Lung (tissue), 12 donors: ENCODE results near the gene SST. TPM values are rescaled to one million over a fixed set of nuclear protein-coding genes. Genes with fewer than 3 reads are reported as not detected.

Experiments used
- ATAC-seq: fragments of 200-7000 bp; cut with Tn5 transposase; one replicate; pipeline ENCODE4 v1.9.1; 2020; ENCODE audit warnings: moderate number of reproducible peaks; ENCODE audit not compliant: insufficient read depth, low FRiP score
- DNase-seq, 3 donors: peaks; one replicate each; pipeline ENCODE4 v3.0.0-alpha.2; 2013 to 2017
- H3K27ac ChIP-seq, 2 donors: one replicate each; pipeline ENCODE4 v1.5.1; 2013; ENCODE audit warnings: mild to moderate bottlenecking in 2 of 2, moderate library complexity in 2 of 2, control low read depth in 1 of 2, inconsistent platforms in 1 of 2, low read depth in 1 of 2, low read length in 1 of 2
- H3K27me3 ChIP-seq, 3 donors: one replicate each; pipeline ENCODE4 v1.5.1; 2013; ENCODE audit warnings: low read length in 2 of 3; ENCODE audit not compliant: control insufficient read depth in 3 of 3, insufficient read depth in 3 of 3
- H3K36me3 ChIP-seq, 4 donors: one replicate each; pipeline ENCODE4 v1.5.1; 2013; ENCODE audit warnings: low read length in 4 of 4, mild to moderate bottlenecking in 1 of 4, moderate library complexity in 1 of 4; ENCODE audit not compliant: control insufficient read depth in 4 of 4, insufficient read depth in 4 of 4
- H3K4me1 ChIP-seq, 5 donors: one replicate each; pipeline ENCODE4 v1.5.1; 2013; ENCODE audit warnings: low read length in 5 of 5, mild to moderate bottlenecking in 2 of 5, moderate library complexity in 1 of 5; ENCODE audit not compliant: control insufficient read depth in 5 of 5, insufficient read depth in 5 of 5
- H3K4me3 ChIP-seq: one replicate; pipeline ENCODE4 v1.5.1; 2013; ENCODE audit warnings: mild to moderate bottlenecking, control low read depth, moderate library complexity
- H3K9ac ChIP-seq, 2 donors: one replicate each; pipeline ENCODE4 v1.5.1; 2013; ENCODE audit warnings: low read length in 2 of 2, control low read depth in 1 of 2; ENCODE audit not compliant: insufficient read depth in 1 of 2
- H3K9me3 ChIP-seq, 4 donors: one replicate each; pipeline ENCODE4 v1.5.1; 2013; ENCODE audit warnings: low read length in 3 of 4, mild to moderate bottlenecking in 1 of 4, moderate library complexity in 1 of 4; ENCODE audit not compliant: control insufficient read depth in 4 of 4, insufficient read depth in 3 of 4
- WGBS, 2 donors: extraction: QIAGEN DNeasy Blood & Tissue Kit; methylation state at CpG; one replicate each; pipeline ENCODE4 v1.1.7; 2013; 5-methylcytosine and 5-hydroxymethylcytosine counted together
- polyA plus RNA-seq, 2 donors: library from polyadenylated mRNA; stranded (reverse); fragments of 200-250 nt; gene quantifications; one replicate each; pipeline ENCODE4 v1.2.1, GENCODE V29; 2013
- total RNA-seq, 2 donors: library from RNA; depleted of rRNA in 1 of 2; stranded (reverse); fragments of >200 nt in 1 of 2; gene quantifications; one replicate each; pipeline ENCODE4 v1.2.1, GENCODE V29; 2014 to 2021
- TF ChIP-seq, protein P1 (sequence below): IDR thresholded peaks from 2 replicates; pipeline ENCODE4 v1.5.1; 2012; ENCODE audit warnings: mild to moderate bottlenecking; ENCODE audit errors: control extremely low read depth, extremely low read depth
- donor health status: control.
- donor health status: control.
- donor health status: Bipolar disorder and iron deficiency.
- donor health status: healthy.
- donor health status: DM: yes; HTN: yes; CAD: no.

SST gene
- total and polyA plus RNA-seq, 4 donors: 0.24 to 3.0 (median 0.27) TPM; not detected in 1

DNA sequence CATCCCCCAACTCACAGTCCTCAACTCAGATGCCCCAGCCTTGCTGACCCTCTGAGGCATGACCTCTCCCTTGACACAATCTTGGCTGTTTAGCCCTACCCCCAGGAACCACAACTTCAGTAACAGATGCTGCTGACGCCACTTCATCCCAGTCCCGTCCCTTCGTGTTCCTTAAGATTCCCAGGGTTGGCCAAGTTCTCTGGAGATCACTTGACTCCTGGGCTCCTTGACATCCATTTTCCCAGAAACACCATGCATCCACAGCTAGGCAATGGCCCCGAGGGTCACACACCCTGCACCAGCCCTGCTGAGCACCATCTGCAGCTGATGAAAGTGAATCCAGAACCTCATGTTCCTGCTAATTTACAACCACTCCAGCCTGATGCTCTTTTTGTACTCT is 25.3 kb upstream of the SST start:
- TF ChIP-seq, protein P1, sequence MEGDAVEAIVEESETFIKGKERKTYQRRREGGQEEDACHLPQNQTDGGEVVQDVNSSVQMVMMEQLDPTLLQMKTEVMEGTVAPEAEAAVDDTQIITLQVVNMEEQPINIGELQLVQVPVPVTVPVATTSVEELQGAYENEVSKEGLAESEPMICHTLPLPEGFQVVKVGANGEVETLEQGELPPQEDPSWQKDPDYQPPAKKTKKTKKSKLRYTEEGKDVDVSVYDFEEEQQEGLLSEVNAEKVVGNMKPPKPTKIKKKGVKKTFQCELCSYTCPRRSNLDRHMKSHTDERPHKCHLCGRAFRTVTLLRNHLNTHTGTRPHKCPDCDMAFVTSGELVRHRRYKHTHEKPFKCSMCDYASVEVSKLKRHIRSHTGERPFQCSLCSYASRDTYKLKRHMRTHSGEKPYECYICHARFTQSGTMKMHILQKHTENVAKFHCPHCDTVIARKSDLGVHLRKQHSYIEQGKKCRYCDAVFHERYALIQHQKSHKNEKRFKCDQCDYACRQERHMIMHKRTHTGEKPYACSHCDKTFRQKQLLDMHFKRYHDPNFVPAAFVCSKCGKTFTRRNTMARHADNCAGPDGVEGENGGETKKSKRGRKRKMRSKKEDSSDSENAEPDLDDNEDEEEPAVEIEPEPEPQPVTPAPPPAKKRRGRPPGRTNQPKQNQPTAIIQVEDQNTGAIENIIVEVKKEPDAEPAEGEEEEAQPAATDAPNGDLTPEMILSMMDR: no peak
- H3K4me1 ChIP-seq: peaks cover 0 to 4% (median 0%) of the 10 kb centered on the region in 5 donors
- no peak for DNase-seq
- no peak for ATAC-seq
- WGBS, 2 donors: 68 to 82% methylated on average over 4 of the region's 4 CpGs
- H3K27me3 ChIP-seq: no peaks in the 10 kb centered on the region
- H3K9me3 ChIP-seq: no peaks in the 10 kb centered on the region
- no peak overlapping the region for H3K4me3 ChIP-seq
- no peak overlapping the region for H3K27ac ChIP-seq
- H3K9ac ChIP-seq: no peak overlapping the region
- no peaks in the 10 kb centered on the region for H3K36me3 ChIP-seq

DNA sequence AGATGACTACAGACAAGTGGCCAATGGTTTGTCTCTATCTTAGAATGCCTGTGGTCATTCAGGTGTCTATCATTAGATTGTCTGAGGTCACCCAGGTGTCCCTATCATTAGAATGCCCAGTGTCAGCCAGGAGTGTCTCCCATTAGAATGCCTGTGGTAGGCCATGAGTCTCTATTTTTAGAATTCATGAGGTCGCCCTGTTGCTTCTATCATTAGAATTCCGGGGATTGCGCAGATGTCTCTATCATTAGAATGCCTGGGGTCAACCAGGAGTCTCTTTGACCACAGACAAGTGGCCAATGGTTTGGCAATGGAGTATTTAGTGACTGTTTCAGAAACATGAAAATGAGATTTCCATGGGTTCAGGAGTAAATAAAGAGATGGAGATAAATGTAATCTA is 24.6 kb upstream of the SST start:
- ATAC-seq: no peak
- 64 to 75% methylated on average over 3 of the region's 3 CpGs for WGBS, 2 donors

DNA sequence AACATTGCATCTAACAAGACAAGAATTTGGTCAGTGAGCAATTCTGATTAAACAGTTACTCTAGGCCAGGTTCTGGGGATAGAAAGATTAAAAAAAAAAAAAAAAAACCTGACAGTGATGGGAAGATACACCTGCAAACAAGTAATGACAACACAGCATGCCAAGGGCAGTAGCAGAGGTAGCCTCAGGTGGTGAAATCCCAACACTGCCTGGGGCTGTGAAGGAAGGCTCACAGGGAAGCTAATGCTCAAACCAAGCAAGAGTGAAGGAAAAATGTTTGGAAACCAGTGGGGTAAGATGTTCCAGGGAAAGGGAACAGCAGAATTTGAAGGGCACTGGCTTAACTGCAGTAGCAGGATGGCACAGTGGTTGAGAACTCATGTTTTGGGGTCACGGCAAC is 23.2 kb upstream of the SST start:
- WGBS, 2 donors: 93 to 94% methylated on average over 1 of the region's 1 CpG
- Histone ChIP-seq H3K36me3 (no peaks in the 10 kb centered on the region), H3K27me3 (no peaks in the 10 kb centered on the region), H3K27ac (no peak overlapping the region), H3K9ac (no peak overlapping the region), H3K9me3 (no peaks in the 10 kb centered on the region), H3K4me1 (peaks cover 0 to 4% (median 0%) of the 10 kb centered on the region in 5 donors), H3K4me3 (no peak overlapping the region)
- ATAC-seq (no peak), DNase-seq (no peak)
- TF ChIP-seq, protein P1: no peak

More for the DNA sequence above, 24.6 kb upstream of the SST start:
- no peaks in the 10 kb centered on the region for H3K27me3 ChIP-seq
- no peak overlapping the region for H3K27ac ChIP-seq
- no peaks in the 10 kb centered on the region for H3K9me3 ChIP-seq
- no peak for DNase-seq
- H3K4me3 ChIP-seq: no peak overlapping the region
- no peak overlapping the region for H3K9ac ChIP-seq
- H3K36me3 ChIP-seq: no peaks in the 10 kb centered on the region
- TF ChIP-seq, protein P1: no peak
- peaks cover 0 to 4% (median 0%) of the 10 kb centered on the region in 5 donors for H3K4me1 ChIP-seq

DNA sequence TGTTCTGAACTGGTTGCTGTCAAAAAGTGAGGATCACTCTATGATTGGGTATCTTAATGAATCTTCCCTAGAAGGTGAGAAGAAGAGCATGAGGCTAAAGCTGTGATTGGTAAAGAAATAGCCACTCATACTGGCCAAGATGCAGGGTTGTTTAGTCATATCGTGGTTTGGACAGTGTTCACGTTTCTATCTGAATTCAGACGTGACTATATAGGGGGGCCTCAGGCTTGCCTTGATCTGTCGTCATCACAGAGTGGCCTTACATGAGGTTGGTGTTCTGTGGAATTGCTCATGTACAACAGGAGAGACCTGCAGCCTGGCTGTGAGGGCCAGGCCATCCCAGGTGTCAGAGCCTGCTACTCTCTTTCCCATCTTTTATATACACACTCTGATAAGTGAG is 19.8 kb upstream of the SST start:
- no peak overlapping the region for H3K9ac ChIP-seq
- H3K9me3 ChIP-seq: peaks cover 0 to 6% (median 2%) of the 10 kb centered on the region in 4 donors
- H3K27ac ChIP-seq: no peak overlapping the region
- H3K36me3 ChIP-seq: no peaks in the 10 kb centered on the region
- WGBS, 2 donors: 63 to 69% methylated on average over 4 of the region's 4 CpGs
- DNase-seq (no peak), ATAC-seq (no peak)
- TF ChIP-seq, protein P1: no peak
- no peaks in the 10 kb centered on the region for H3K4me1 ChIP-seq
- H3K27me3 ChIP-seq: no peaks in the 10 kb centered on the region
- no peak overlapping the region for H3K4me3 ChIP-seq
